GM15510 (cell line): ENCODE measurements around the gene HOXC9.

ENCODE experiments used
- POLR2A ChIP-seq: IDR thresholded peaks from 3 replicates; pipeline ENCODE4 v1.6.1; 2011; ENCODE audit warnings: borderline replicate concordance; ENCODE audit not compliant: insufficient read length; ENCODE audit errors: extremely low read depth

HOXC9 gene

GRCh38 chr12:53969588-53970259 is 30.2 kb upstream of the HOXC9 start:
- TF ChIP-seq POLR2A, result no peak

- no peak for TF ChIP-seq POLR2A
These were observed 29.5 kb upstream of the HOXC9 start for GRCh38 chr12:53970451-53970850.

GRCh38 chr12:53971129-53971528 is 28.8 kb upstream of the HOXC9 start:
- TF ChIP-seq POLR2A, result no peak

GRCh38 chr12:53971686-53972085 is 28.3 kb upstream of the HOXC9 start:
- no peak for TF ChIP-seq POLR2A

- TF ChIP-seq POLR2A, result no peak
These were observed 27.7 kb upstream of the HOXC9 start for GRCh38 chr12:53972152-53972702.

GRCh38 chr12:53972722-53973235 is 27.2 kb upstream of the HOXC9 start, which contains the start of gene HOXC11:
TSS of gene HOXC11 (plus strand) at chr12:53973126. CDS start at chr12:53973242, 116 bp downstream.
- no peak for TF ChIP-seq POLR2A

GRCh38 chr12:53973236-53974042 is 26.5 kb upstream of the HOXC9 start:
- TF ChIP-seq POLR2A, result no peak

- TF ChIP-seq POLR2A, result no peak
These were observed 25.6 kb upstream of the HOXC9 start, which contains the start of gene HOTAIR for GRCh38 chr12:53974084-53975063. TSS of gene HOTAIR (minus strand) at chr12:53974954.

- TF ChIP-seq POLR2A, result no peak
These were observed 24.9 kb upstream of the HOXC9 start for GRCh38 chr12:53975064-53975471.

- no peak for TF ChIP-seq POLR2A
These were observed 24.3 kb upstream of the HOXC9 start for GRCh38 chr12:53975479-53976152.

- TF ChIP-seq POLR2A, result no peak
These were observed 23.7 kb upstream of the HOXC9 start for GRCh38 chr12:53976172-53976822.

- no peak for TF ChIP-seq POLR2A
These were observed 23.0 kb upstream of the HOXC9 start for GRCh38 chr12:53976823-53977595.
